K562 (cell line): ENCODE measurements around the gene SPATA45. TPM values are rescaled to one million over a fixed set of nuclear protein-coding genes. Genes with fewer than 3 reads are reported as not detected.

Experiments used
- ATAC-seq: fragments of 200-7000 bp; cut with Tn5 transposase; 3 replicates; pipeline ENCODE4 v1.9.1; 2020; ENCODE audit warnings: moderate library complexity
- BruUV-seq: library from RNA; stranded (reverse); fragments of 400-500 nt; replicated peaks from 2 replicates; lab custom pipeline; 2021; lab: Mats Ljungman, UMichigan
- CTCF ChIA-PET: fragments of 300-600 bp; formaldehyde crosslinking; extraction: SDS; loops from one replicate; lab custom pipeline; 2021; ENCODE audit warnings: low intra/inter-chr PET ratio; lab: Yijun Ruan, JAX
- POLR2A ChIA-PET: fragments of 300-600, 350-650 bp; sonication (Branson Sonifier 250); formaldehyde crosslinking; extraction: SDS; loops from one replicate; lab custom pipeline; 2021; ENCODE audit warnings: antibody characterized with exemption, inconsistent platforms; lab: Yijun Ruan, JAX
- DNase-seq, 4 experiments: peaks; one replicate each; pipeline versions ENCODE4 v3.0.0 to v3.0.0-alpha.2; 2011 to 2018; ENCODE audit warnings: low spot score in 3 of 4, mixed read lengths in 3 of 4; ENCODE audit errors: extremely low read depth in 1 of 4
- FAIRE-seq: peaks from 2 replicates; lab custom pipeline; 2011; peaks lifted over from hg19 to GRCh38; lab: Jason Lieb, UNC
- H2AFZ ChIP-seq: 2 replicates; pipeline ENCODE4 v1.6.0; 2011; ENCODE audit warnings: low read depth, low read length, control low read depth, inconsistent platforms
- H3K27ac ChIP-seq: fragments of 200-600 bp; 3 replicates; pipeline ENCODE4 v1.8.0; 2011; ENCODE audit warnings: low read depth, mild to moderate bottlenecking, control low read depth, inconsistent platforms, low read length, moderate library complexity, mixed read lengths; ENCODE audit errors: extremely low read depth
- H3K27me3 ChIP-seq, 2 experiments: fragments of 300-600 bp in 1 of 2; 2 replicates in 1 of 2; 3 replicates in 1 of 2; pipeline versions ENCODE4 v1.6.0 to v1.8.0; 2011; ENCODE audit warnings: inconsistent platforms in 2 of 2, low read length in 2 of 2, mild to moderate bottlenecking in 1 of 2, mixed read lengths in 1 of 2, moderate library complexity in 1 of 2; ENCODE audit not compliant: control insufficient read depth in 2 of 2, insufficient read depth in 2 of 2
- H3K36me3 ChIP-seq: fragments of 300-600 bp; 3 replicates; pipeline ENCODE4 v1.8.0; 2011; ENCODE audit warnings: mild to moderate bottlenecking, low read length, inconsistent platforms; ENCODE audit not compliant: control insufficient read depth, insufficient read depth
- H3K4me1 ChIP-seq, 2 experiments: fragments of 200-600 bp in 1 of 2; replicated peaks in 1 of 2; 2 replicates in 1 of 2; 3 replicates in 1 of 2; pipeline versions ENCODE4 v1.5.1 to v1.8.0; 2011; ENCODE audit warnings: inconsistent platforms in 2 of 2, low read length in 2 of 2, mild to moderate bottlenecking in 1 of 2, mixed read lengths in 1 of 2, moderate library complexity in 1 of 2; ENCODE audit not compliant: control insufficient read depth in 2 of 2, insufficient read depth in 2 of 2
- H3K4me2 ChIP-seq: 2 replicates; pipeline ENCODE4 v1.6.1; 2011; ENCODE audit warnings: low read length, control low read depth, inconsistent platforms, mixed read lengths; ENCODE audit not compliant: insufficient read depth
- H3K4me3 ChIP-seq: fragments of 200-600 bp; sonication (generic), shearing (Covaris generic); 2 replicates; pipeline ENCODE4 v1.5.1; 2016; ENCODE audit warnings: control low read depth, inconsistent platforms
- H3K79me2 ChIP-seq: fragments of 200-600 bp; 3 replicates; pipeline ENCODE4 v1.8.0; 2011; ENCODE audit warnings: low read length, inconsistent platforms; ENCODE audit not compliant: control insufficient read depth, insufficient read depth
- H3K9ac ChIP-seq, 2 experiments: 2 replicates each; pipeline versions ENCODE4 v1.6.0 to v1.6.1; 2011; ENCODE audit warnings: low read depth in 2 of 2, low read length in 2 of 2, control low read depth in 1 of 2, inconsistent platforms in 1 of 2, mild to moderate bottlenecking in 1 of 2, mixed read lengths in 1 of 2; ENCODE audit not compliant: insufficient read depth in 1 of 2
- H3K9me1 ChIP-seq: one replicate; pipeline ENCODE4 v1.6.0; 2011; ENCODE audit warnings: inconsistent platforms, mild to moderate bottlenecking, low read length, moderate library complexity; ENCODE audit not compliant: control insufficient read depth, insufficient read depth
- H3K9me3 ChIP-seq: replicated peaks from 2 replicates; pipeline ENCODE4 v1.5.1; 2011; ENCODE audit warnings: low read depth, low read length, inconsistent platforms; ENCODE audit not compliant: control insufficient read depth, insufficient read depth
- H4K20me1 ChIP-seq: replicated peaks from 2 replicates; pipeline ENCODE4 v1.6.1; 2011; ENCODE audit warnings: low read length, inconsistent platforms, mixed read lengths; ENCODE audit not compliant: control insufficient read depth, insufficient read depth
- CREB1 ChIP-seq, 2 experiments: sonication (generic) in 1 of 2; formaldehyde crosslinking in 1 of 2; IDR thresholded peaks; 2 replicates each; pipeline versions ENCODE4 v1.6.1 to v1.8.0; 2012 to 2022; ENCODE audit warnings: inconsistent platforms in 1 of 2, mild to moderate bottlenecking in 1 of 2, missing genetic modification reagents in 1 of 2, moderate library complexity in 1 of 2
- NFIX ChIP-seq: fragments of 250-450 bp; sonication (Bioruptor Pico); IDR thresholded peaks from 2 replicates; pipeline ENCODE4 v1.4.0; 2020; ENCODE audit warnings: low read depth, mild to moderate bottlenecking, moderate library complexity
- PBX2 ChIP-seq, 2 experiments: IDR thresholded peaks in 1 of 2; conservative IDR thresholded peaks in 1 of 2; 2 replicates each; pipeline ENCODE4 v1.6.1; 2016; ENCODE audit warnings: low read depth in 2 of 2, mild to moderate bottlenecking in 1 of 2, missing compliant biosample characterization in 1 of 2, missing genetic modification characterization in 1 of 2, moderate library complexity in 1 of 2
- SMARCC2 ChIP-seq: fragments of 450-650 bp; IDR thresholded peaks from 2 replicates; pipeline ENCODE4 v1.6.1; 2017; ENCODE audit warnings: antibody characterized with exemption, moderate library complexity, mild to moderate bottlenecking, low read depth
- ZNF354B ChIP-seq: fragments of 250-450 bp; sonication (Bioruptor Pico); IDR thresholded peaks from 2 replicates; pipeline ENCODE4 v1.4.0; 2020
- ZNF518B ChIP-seq: fragments of 250-450 bp; sonication (Bioruptor Pico); IDR thresholded peaks from 2 replicates; pipeline ENCODE4 v1.5.0; 2021; ENCODE audit warnings: mild to moderate bottlenecking, moderate library complexity
- ZNF785 ChIP-seq: fragments of 250-450 bp; sonication (Bioruptor Pico); IDR thresholded peaks from 2 replicates; pipeline ENCODE4 v1.4.0; 2020; ENCODE audit warnings: mild to moderate bottlenecking
- ZNF79 ChIP-seq: fragments of 250-450 bp; sonication (Bioruptor Pico); IDR thresholded peaks from 2 replicates; pipeline ENCODE4 v1.4.0; 2020; ENCODE audit warnings: low read depth, mild to moderate bottlenecking, moderate library complexity
- WGBS: fragments of 100-300 bp; shearing (Covaris generic); methylation state at CpG from one replicate; pipeline ENCODE4 v1.1.6; 2016; ENCODE audit warnings: low coverage, mixed read lengths; ENCODE audit not compliant: insufficient coverage; ENCODE audit errors: missing lambda C conversion rate; 5-methylcytosine and 5-hydroxymethylcytosine counted together
- in situ Hi-C: fragments of 300-500 bp; cut with MboI; formaldehyde crosslinking; loops from 4 replicates; pipeline ENCODE4 v1.15.0; 2018; ENCODE audit warnings: inconsistent platforms, mixed read lengths
- intact Hi-C: fragments of 100-400 bp; cut with micrococcal nuclease; formaldehyde crosslinking; loops from 2 replicates; pipeline ENCODE4 v1.14.2; 2022
- polyA plus RNA-seq, 8 experiments: library from polyadenylated mRNA; depleted of rRNA in 4 of 8; stranded (reverse) in 5 of 8; unstranded in 3 of 8; fragments of >200 nt; fragmentation: Nextera tagmentation in 2 of 8; fragmentation: Illumina TruSeq in 1 of 8; extraction: Ambion mirVana in 2 of 8; extraction: Trizol in 1 of 8; gene quantifications; 2 replicates each; pipeline versions ENCODE4 v1.2.1 to v1.2.3, GENCODE V29; 2011 to 2014; ENCODE audit warnings: inconsistent platforms in 1 of 8, missing spikeins in 1 of 8
- total RNA-seq, 7 experiments: library from RNA; depleted of rRNA in 6 of 7; stranded (reverse); fragments of >200 nt in 6 of 7; fragmentation: Illumina TruSeq in 2 of 7; extraction: Trizol in 2 of 7; gene quantifications; 2 replicates each; pipeline versions ENCODE4 v1.2.1 to v1.2.3, GENCODE V29; 2011 to 2021; ENCODE audit warnings: low replicate concordance in 1 of 7

SPATA45 gene
- total and polyA plus RNA-seq, 9 of the 15 experiments (the other 6 are each of a cell fraction or from before 2014, with no cell fraction given), result 0.18 TPM; not detected in 8

GRCh38 chr1:212892108-212892507, 44.7 kb upstream of the SPATA45 start (continued):
- TF ChIP-seq ZNF79 (CRISPR knock-in tag), result no peak
- TF ChIP-seq SMARCC2, result no peak
- TF ChIP-seq ZNF354B, result no peak
- TF ChIP-seq CREB1 (IDR thresholded peaks at IDR 0.05), result no peak
- TF ChIP-seq CREB1 (CRISPR knock-in tag; IDR thresholded peaks at IDR 0.05), result no peak
- TF ChIP-seq NFIX (CRISPR knock-in tag), result no peak
- no peak for TF ChIP-seq PBX2 (CRISPR knock-in tag; IDR thresholded peaks at IDR 0.05; ENCODE audit: low read depth)
- no peak for TF ChIP-seq PBX2 (tag; conservative IDR thresholded peaks at IDR 0.05; ENCODE audit: low read depth)
- TF ChIP-seq ZNF785 (CRISPR knock-in tag), result no peak
- TF ChIP-seq, all 486 proteins: peak for 0

GRCh38 chr1:212884592-212884991, 37.1 kb upstream of the SPATA45 start:
- in situ Hi-C loops, result no loop called here

More at GRCh38 chr1:212884592-212884991, 37.1 kb upstream of the SPATA45 start:
- FAIRE-seq, result no peak
- no TSS peak for BruUV-seq
- Histone ChIP-seq H3K9me1 (no peaks in the 10 kb centered on the region), H4K20me1 (no peaks in the 10 kb centered on the region), H3K4me2 (no peak overlapping the region), H3K9ac (no peak overlapping the region), H2AFZ (no peak overlapping the region), H3K27ac (no peak overlapping the region), H3K9me3 (no peaks in the 10 kb centered on the region), H3K36me3 (peaks cover 74% of the 10 kb centered on the region), H3K4me1 (no peaks in the 10 kb centered on the region), H3K4me3 (no peak overlapping the region), H3K27me3 (no peaks in the 10 kb centered on the region), H3K79me2 (no peaks in the 10 kb centered on the region)
- 70% methylated on average over 4 of the region's 4 CpGs for WGBS
- no peak for ATAC-seq
- DNase-seq, result no peak
- CTCF ChIA-PET, result no interaction called here
- intact Hi-C loops, result no loop called here
- POLR2A ChIA-PET, result no interaction called here
- TF ChIP-seq ZNF518B (CRISPR knock-in tag), result no peak
